IgD-negative memory B cell (primary cell): ENCODE data around the gene NR2C2. TPM values are rescaled to one million over a fixed set of nuclear protein-coding genes. Genes with fewer than 3 reads are reported as not detected.

Experiments used
- H3K27ac Mint-ChIP-seq, 3 donors: one replicate each; pipeline ENCODE4 v1.8.0; 2020 to 2022; ENCODE audit warnings: mild to moderate bottlenecking in 3 of 3, mixed read lengths in 3 of 3, moderate library complexity in 1 of 3
- H3K27me3 Mint-ChIP-seq: one replicate; pipeline ENCODE4 v1.8.0; 2021; ENCODE audit warnings: mixed read lengths
- H3K36me3 Mint-ChIP-seq: one replicate; pipeline ENCODE4 v1.8.0; 2020; ENCODE audit warnings: mild to moderate bottlenecking, mixed read lengths
- H3K4me1 Mint-ChIP-seq, 3 donors: one replicate each; pipeline ENCODE4 v1.8.0; 2020 to 2022; ENCODE audit warnings: mixed read lengths in 3 of 3, mild to moderate bottlenecking in 1 of 3
- H3K4me3 Mint-ChIP-seq, 4 donors: one replicate each; pipeline ENCODE4 v1.8.0; 2020 to 2022; ENCODE audit warnings: mild to moderate bottlenecking in 4 of 4, mixed read lengths in 4 of 4, moderate library complexity in 3 of 4
- H3K9me3 Mint-ChIP-seq, 3 donors: one replicate each; pipeline ENCODE4 v1.8.0; 2020 to 2021; ENCODE audit warnings: mixed read lengths in 3 of 3, mild to moderate bottlenecking in 1 of 3
- polyA plus RNA-seq: library from polyadenylated mRNA; unstranded; fragments of 300-500 nt; fragmentation: Illumina TruSeq; gene quantifications from one replicate; pipeline ENCODE4 v1.2.3, GENCODE V29; 2021

The NR2C2 gene
- polyA plus RNA-seq, 1 donor from 2014 or later: 11.5 TPM

- Mint-ChIP-seq H3K4me3 (peak within 1 kb of the TSS; percentile 92 to 99 (median 98)), H3K36me3 (peaks cover 2% of the 10 kb centered on the region), H3K27ac (peak within 1 kb of the TSS; percentile 79 to 98 (median 95)), H3K27me3 (no peaks in the 10 kb centered on the region), H3K4me1 (peaks cover 11 to 14% (median 13%) of the 10 kb centered on the region in 3 donors), H3K9me3 (no peaks in the 10 kb centered on the region)
These were observed 117.6 kb downstream of the NR2C2 start, which contains the start of gene MRPS25 for GRCh38 chr3:15064835-15065549. Gene MRPS25 (minus strand): TSS chr3:15065315. CDS start chr3:15065194, 121 bp downstream.

GRCh38 chr3:15065550-15066007 is 118.2 kb downstream of the NR2C2 start:
- peaks cover 6% of the 10 kb centered on the region for H3K36me3 Mint-ChIP-seq
- H3K4me1 Mint-ChIP-seq: peaks cover 11 to 14% (median 13%) of the 10 kb centered on the region in 3 donors
- no peaks in the 10 kb centered on the region for H3K9me3 Mint-ChIP-seq
- no peaks in the 10 kb centered on the region for H3K27me3 Mint-ChIP-seq
- peak overlapping the region; percentile 79 to 98 (median 95) for H3K27ac Mint-ChIP-seq
- H3K4me3 Mint-ChIP-seq: peak overlapping the region; percentile 92 to 99 (median 98)

DNA sequence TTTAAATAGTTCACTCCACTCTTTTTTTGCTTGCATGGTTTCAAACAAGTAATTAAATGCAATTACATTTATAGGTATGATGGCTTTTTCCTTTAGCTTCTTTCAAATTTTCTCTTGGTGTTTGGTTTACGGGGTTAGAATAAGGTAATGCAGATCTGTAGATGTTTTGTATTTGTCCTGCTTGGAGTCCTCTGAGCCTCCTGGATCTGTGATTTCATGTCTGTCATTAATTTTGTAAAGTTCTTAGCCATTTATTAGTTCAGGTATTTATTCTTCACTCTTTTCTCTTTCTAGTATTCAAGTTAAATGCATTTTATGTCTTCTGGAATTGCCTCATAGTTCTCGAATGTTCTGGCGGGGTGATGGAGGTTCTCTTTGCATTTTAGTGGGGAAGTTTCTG is 119.1 kb downstream of the NR2C2 start:
- Mint-ChIP-seq H3K36me3 (peaks cover 7% of the 10 kb centered on the region), H3K4me3 (peak overlapping the region in 3 of 4 donors; percentile 43 to 92 (median 45)), H3K4me1 (peaks cover 11 to 14% (median 13%) of the 10 kb centered on the region in 3 donors), H3K27me3 (no peaks in the 10 kb centered on the region), H3K27ac (peak overlapping the region; percentile 3 to 79 (median 7)), H3K9me3 (no peaks in the 10 kb centered on the region)

DNA sequence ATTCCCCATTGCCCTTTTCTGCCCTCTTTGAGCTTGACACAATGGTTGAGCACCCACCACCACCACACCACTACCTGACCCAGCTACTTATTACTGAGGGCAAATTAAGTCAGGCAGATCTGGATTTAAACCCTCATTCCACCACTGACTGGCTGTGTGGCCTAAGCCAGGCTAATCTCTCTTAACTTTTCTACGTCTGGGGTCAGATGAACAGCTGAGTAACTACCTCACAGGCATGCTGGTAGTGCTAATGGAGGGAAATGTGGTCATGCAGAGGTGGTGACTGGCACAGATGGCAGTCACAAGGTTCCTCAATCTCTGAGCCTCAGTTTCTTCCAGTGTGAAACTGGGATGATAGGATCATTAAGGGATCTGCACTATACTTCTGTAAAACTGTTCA is 122.1 kb downstream of the NR2C2 start:
- Mint-ChIP-seq H3K27ac (peak overlapping the region in 1 of 3 donors; percentile 20), H3K9me3 (no peaks in the 10 kb centered on the region), H3K36me3 (peaks cover 8% of the 10 kb centered on the region), H3K4me1 (peaks cover 4 to 14% (median 7%) of the 10 kb centered on the region in 3 donors), H3K4me3 (peak overlapping the region in 1 of 4 donors; percentile 48), H3K27me3 (no peaks in the 10 kb centered on the region)

GRCh38 chr3:15071699-15072098 is 124.3 kb downstream of the NR2C2 start:
- Mint-ChIP-seq H3K4me1 (peaks cover 0 to 8% (median 2%) of the 10 kb centered on the region in 3 donors), H3K36me3 (peaks cover 10% of the 10 kb centered on the region), H3K9me3 (no peaks in the 10 kb centered on the region), H3K27ac (peak overlapping the region in 1 of 3 donors; percentile 59), H3K4me3 (no peak overlapping the region), H3K27me3 (no peaks in the 10 kb centered on the region)

DNA sequence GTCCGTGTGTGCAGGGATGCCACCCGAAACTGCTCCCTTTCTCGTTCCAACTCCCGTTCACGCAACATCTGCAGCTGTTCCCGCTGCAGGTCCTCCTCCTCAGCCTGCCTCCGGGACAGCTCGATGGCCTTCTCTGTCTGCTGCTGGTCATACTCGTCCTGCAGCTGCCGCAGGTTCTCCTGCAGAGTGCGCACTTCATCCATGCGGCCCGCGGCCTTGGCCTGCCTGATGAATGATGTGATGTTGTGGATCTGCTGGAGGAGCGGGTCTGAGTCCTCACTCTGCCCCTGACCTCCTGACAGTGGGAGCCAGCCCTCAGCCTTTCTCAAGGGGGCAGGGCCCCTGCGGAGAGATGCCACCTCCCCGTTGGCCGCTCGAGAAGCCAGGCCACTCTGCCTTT is 127.1 kb downstream of the NR2C2 start:
- Mint-ChIP-seq H3K36me3 (peaks cover 10% of the 10 kb centered on the region), H3K27ac (no peak overlapping the region), H3K9me3 (no peaks in the 10 kb centered on the region), H3K27me3 (no peaks in the 10 kb centered on the region), H3K4me3 (no peak overlapping the region), H3K4me1 (peaks cover 0 to 7% (median 2%) of the 10 kb centered on the region in 3 donors)

GRCh38 chr3:15079091-15079490 is 131.7 kb downstream of the NR2C2 start:
- no peaks in the 10 kb centered on the region for H3K27me3 Mint-ChIP-seq
- H3K9me3 Mint-ChIP-seq: no peaks in the 10 kb centered on the region
- peaks cover 10% of the 10 kb centered on the region for H3K36me3 Mint-ChIP-seq
- peaks cover 0 to 7% (median 0%) of the 10 kb centered on the region in 3 donors for H3K4me1 Mint-ChIP-seq
- no peak overlapping the region for H3K27ac Mint-ChIP-seq
- no peak overlapping the region for H3K4me3 Mint-ChIP-seq

- Mint-ChIP-seq H3K4me1 (no peaks in the 10 kb centered on the region), H3K9me3 (no peaks in the 10 kb centered on the region), H3K36me3 (peaks cover 13% of the 10 kb centered on the region), H3K27me3 (no peaks in the 10 kb centered on the region), H3K4me3 (no peak overlapping the region), H3K27ac (peak overlapping the region in 1 of 3 donors; percentile 28)
These were observed 134.7 kb downstream of the NR2C2 start for GRCh38 chr3:15081960-15082664.

DNA sequence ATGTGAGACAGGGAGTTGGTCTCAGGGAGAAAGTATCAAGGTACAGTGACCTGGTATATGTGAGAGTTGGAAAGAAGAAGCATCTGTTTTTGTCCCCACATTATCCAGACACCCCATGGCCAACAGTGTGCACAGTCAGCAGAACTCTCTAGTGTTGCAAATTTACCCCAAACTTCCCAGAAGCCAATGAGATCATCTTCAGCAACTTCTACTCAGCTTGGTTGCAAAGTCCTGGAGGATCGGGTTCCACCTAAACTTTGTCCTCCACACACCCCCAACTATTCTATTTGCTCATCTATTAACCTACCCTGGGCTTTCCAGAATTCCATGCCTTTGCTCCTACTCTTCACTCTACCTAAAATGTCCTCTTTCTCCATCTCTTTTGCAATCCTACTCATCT is 135.9 kb downstream of the NR2C2 start:
- Mint-ChIP-seq H3K27ac (no peak overlapping the region), H3K36me3 (peaks cover 13% of the 10 kb centered on the region), H3K27me3 (no peaks in the 10 kb centered on the region)

DNA sequence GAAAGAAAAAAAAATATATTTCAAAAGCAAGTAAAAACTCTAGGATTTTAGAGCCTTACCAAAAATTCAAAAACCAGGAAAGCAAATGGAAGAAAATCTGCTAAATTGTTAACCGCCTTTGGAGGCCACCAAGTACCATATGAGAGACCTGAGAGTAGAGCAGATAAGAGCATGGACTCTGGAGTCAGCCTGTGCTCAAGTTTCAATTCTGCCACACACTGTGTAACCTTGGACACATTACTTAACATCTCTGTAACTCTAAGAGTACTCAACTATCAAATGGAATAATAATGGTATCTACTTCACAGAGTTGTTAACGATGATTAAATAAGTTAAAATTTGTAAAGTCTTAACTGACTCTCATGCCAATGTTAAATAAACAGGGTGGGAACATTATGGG is 138.9 kb downstream of the NR2C2 start:
- Mint-ChIP-seq H3K27ac (no peak overlapping the region), H3K4me3 (no peak overlapping the region), H3K27me3 (no peaks in the 10 kb centered on the region), H3K9me3 (no peaks in the 10 kb centered on the region), H3K4me1 (peaks cover 0 to 1% (median 0%) of the 10 kb centered on the region in 3 donors), H3K36me3 (peaks cover 12% of the 10 kb centered on the region)

More for the DNA sequence above, 135.9 kb downstream of the NR2C2 start:
- no peaks in the 10 kb centered on the region for H3K9me3 Mint-ChIP-seq
- no peaks in the 10 kb centered on the region for H3K4me1 Mint-ChIP-seq
- H3K4me3 Mint-ChIP-seq: no peak overlapping the region

GRCh38 chr3:15086699-15087098 is 139.3 kb downstream of the NR2C2 start:
- peaks cover 12% of the 10 kb centered on the region for H3K36me3 Mint-ChIP-seq
- H3K27ac Mint-ChIP-seq: no peak overlapping the region
- H3K4me1 Mint-ChIP-seq: peaks cover 0 to 4% (median 0%) of the 10 kb centered on the region in 3 donors
- H3K9me3 Mint-ChIP-seq: no peaks in the 10 kb centered on the region
- H3K27me3 Mint-ChIP-seq: no peaks in the 10 kb centered on the region
- H3K4me3 Mint-ChIP-seq: no peak overlapping the region

GRCh38 chr3:15089201-15089600 is 141.8 kb downstream of the NR2C2 start:
- H3K36me3 Mint-ChIP-seq: peaks cover 9% of the 10 kb centered on the region
- H3K27ac Mint-ChIP-seq: no peak overlapping the region
- H3K4me1 Mint-ChIP-seq: peaks cover 0 to 4% (median 0%) of the 10 kb centered on the region in 3 donors
- H3K9me3 Mint-ChIP-seq: no peaks in the 10 kb centered on the region
- no peak overlapping the region for H3K4me3 Mint-ChIP-seq
- H3K27me3 Mint-ChIP-seq: no peaks in the 10 kb centered on the region

DNA sequence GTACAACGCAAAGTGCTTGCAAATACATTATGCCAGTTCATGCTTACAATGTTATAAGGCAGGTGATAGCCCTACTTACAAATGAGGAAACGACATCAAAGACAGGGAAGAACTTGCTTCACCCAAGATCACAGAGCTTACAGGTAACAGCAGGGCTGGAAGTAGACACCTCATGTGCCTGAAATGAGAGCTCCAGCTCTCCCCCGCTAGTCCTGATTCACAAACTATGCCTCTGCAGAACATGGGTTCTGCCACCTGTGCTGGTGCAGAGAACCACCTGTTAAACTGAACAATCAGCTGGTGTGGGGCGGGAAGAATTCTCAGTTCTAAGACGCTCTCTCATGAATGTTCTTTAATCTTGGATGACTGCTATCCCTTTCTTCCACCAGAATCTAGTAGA is 144.2 kb downstream of the NR2C2 start:
- no peak overlapping the region for H3K27ac Mint-ChIP-seq
- H3K4me3 Mint-ChIP-seq: peak overlapping the region in 1 of 4 donors; percentile 18
- no peaks in the 10 kb centered on the region for H3K27me3 Mint-ChIP-seq
- H3K4me1 Mint-ChIP-seq: peaks cover 0 to 6% (median 4%) of the 10 kb centered on the region in 3 donors
- peaks cover 5% of the 10 kb centered on the region for H3K36me3 Mint-ChIP-seq
- no peaks in the 10 kb centered on the region for H3K9me3 Mint-ChIP-seq

GRCh38 chr3:15092686-15093085 is 145.3 kb downstream of the NR2C2 start:
- Mint-ChIP-seq H3K27me3 (no peaks in the 10 kb centered on the region), H3K9me3 (no peaks in the 10 kb centered on the region), H3K36me3 (peaks cover 2% of the 10 kb centered on the region), H3K27ac (peak overlapping the region in 2 of 3 donors; percentile 7 to 10), H3K4me3 (no peak overlapping the region), H3K4me1 (peaks cover under 1 to 9% (median 4%) of the 10 kb centered on the region in 3 donors)

- Mint-ChIP-seq H3K27me3 (peaks cover 2% of the 10 kb centered on the region), H3K36me3 (peaks cover 2% of the 10 kb centered on the region), H3K4me1 (peaks cover 9 to 21% (median 18%) of the 10 kb centered on the region in 3 donors), H3K4me3 (no peak overlapping the region), H3K9me3 (no peaks in the 10 kb centered on the region), H3K27ac (no peak overlapping the region)
These were observed 146.9 kb downstream of the NR2C2 start for GRCh38 chr3:15094187-15094875.
